Smooth muscle cell of the brain vasculature (primary cell): ENCODE measurements around the gene NDUFC2.
A peak's percentile ranks its signal among the peaks of the same experiment; 100 is the strongest.
"Not testable (repeated sequence)": the region's sequence is repeated elsewhere in the genome, so short reads cannot be mapped to it uniquely, and the experiment has no call there.

Source experiments
- DNase-seq: peaks from one replicate; pipeline ENCODE4 v3.0.0-alpha.2; 2012; ENCODE audit warnings: low read depth, low spot score

Gene NDUFC2

DNA sequence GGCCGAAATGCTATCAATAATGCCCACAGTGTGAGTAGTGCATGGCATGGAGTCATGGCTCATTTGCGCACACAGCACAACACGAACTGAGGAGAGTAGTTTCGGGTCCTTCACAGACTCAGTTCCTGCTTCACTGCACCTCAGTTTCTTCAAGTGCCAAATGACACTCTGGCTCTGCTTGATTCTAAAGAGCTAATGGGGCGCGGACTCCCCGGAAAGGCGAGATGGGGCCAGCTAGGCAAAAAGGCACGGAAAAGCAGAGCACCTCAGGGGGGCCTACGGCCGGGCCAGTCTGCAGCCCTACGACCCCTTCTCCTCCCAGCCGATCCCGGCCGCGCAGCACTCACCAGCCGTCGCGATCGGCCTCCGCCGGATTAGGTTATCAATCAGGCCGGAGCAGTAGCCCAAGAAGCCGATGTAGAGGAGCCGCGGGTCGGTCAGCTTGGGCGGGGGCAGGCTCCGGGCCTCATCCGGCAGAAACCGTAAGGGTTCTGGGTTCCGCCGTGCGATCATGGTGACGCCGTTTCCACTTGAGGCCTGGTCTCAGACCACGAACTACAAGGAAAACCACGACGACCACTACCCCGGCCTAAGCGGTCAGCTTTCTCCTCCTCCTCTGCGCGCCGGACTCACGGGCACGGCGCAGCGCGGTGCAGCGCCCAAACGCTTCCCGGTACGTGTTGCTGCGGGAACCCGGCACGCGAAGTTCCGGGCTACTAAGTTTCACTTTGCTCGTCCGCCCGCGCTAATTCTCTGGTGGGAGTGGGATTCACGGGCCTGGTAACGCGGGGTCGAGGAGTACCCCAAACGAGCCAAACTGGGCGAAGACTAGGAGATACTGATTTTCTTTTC is at the start of gene NDUFC2:
TSS of gene NDUFC2 (minus strand) at position 631 of the 852 bp plus-strand sequence. CDS start at position 513, 118 bp downstream.
- peak; percentile 73 for DNase-seq

- DNase-seq, result no peak
These were observed 47.7 kb upstream of the NDUFC2 start for GRCh38 chr11:78127403-78127802.

GRCh38 chr11:78112582-78113275 is 33.1 kb upstream of the NDUFC2 start:
- no peak for DNase-seq

DNA sequence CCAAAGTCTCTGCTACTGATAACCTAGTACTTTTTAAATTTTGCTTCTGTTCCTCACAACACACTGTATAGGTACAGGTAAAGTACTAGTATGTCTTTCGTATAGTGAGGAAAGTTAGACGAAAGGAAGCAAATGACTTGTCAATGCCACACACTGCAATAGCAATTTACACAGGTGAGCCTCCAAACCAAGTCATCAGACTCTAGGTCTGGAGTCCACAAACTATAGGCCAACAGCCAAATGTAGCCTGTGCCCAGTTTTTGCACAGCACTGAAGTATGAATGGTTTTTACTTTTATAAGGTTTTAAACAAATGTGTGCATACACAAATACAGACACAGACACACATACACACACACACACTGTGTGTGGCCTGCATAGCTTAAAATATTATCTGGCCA is 31.6 kb upstream of the NDUFC2 start:
- no peak for DNase-seq

- DNase-seq, result no peak
These were observed 31.2 kb upstream of the NDUFC2 start for GRCh38 chr11:78110830-78111229.

DNA sequence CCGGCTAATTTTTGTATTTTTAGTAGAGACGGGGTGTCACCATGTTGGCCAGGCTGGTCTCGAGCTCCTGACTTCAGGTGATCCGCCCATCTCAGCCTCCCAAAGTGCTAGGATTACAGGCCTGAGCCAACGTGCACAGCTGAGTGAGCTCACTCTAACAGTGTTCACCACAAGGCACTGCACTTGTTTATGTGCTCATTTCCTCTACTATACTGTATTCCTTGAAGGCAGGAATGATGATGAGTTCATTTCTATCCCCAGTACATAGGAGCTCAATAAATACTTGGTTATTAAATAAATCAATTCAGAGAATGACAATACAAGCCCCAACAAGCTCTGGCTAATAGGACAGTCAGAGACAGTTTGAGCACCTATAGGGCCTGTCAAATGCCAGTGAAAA is 30.7 kb upstream of the NDUFC2 start:
- no peak for DNase-seq

DNA sequence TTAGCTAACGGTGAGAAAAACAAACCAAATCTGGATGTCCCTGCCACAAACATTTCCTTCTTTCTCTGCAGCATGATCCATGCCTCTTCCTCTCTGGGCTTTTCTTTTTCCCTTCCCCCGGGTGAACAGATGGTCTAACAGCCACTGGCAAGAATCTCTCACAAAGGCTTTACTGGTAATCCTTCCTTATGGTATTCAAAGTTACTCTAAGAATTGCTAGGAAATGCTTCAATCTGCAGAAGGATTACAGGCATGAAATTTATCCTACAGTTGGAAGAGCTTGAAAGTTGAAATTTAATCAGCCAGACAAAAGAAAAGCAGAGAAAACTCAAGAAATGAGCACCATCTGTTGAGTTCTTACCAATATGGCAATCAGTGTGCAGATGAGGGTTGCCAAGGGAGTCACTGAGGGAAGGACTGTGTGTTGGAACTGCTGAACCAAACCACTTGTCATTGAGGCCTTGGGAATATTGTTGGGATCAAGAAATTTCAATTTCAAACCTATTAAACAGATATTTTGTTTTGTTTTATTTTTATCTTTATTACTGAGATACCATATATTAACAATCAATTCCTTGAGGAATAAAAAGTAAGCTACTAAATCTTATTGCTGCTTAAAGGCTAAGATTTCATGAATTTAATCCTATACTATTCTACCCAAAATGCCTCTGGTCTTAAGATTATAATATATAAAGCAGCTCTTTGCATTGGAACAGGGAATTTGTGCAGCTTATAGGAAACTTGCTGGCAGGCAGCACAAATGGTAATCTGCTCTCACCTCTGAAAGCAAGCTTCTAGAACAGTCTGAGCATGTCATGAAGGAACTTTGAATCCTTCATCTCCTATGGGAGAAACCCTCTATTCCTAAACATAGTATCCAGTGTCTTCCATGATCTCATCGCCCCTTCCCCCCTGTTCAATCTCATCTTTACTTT is 29.7 kb upstream of the NDUFC2 start:
- no peak for DNase-seq

- DNase-seq, result no peak
These were observed 21.2 kb upstream of the NDUFC2 start for GRCh38 chr11:78100676-78101472.

- no peak for DNase-seq
These were observed 20.6 kb upstream of the NDUFC2 start for GRCh38 chr11:78100261-78100660.

GRCh38 chr11:78099666-78100065 is 20.0 kb upstream of the NDUFC2 start:
- DNase-seq, result no peak

GRCh38 chr11:78097666-78098385 is 18.2 kb upstream of the NDUFC2 start:
- no peak for DNase-seq

- DNase-seq, result no peak
These were observed 14.6 kb upstream of the NDUFC2 start for GRCh38 chr11:78094250-78094649.

GRCh38 chr11:78086521-78087074 is 6.9 kb upstream of the NDUFC2 start:
- not testable (repeated sequence) for DNase-seq

DNA sequence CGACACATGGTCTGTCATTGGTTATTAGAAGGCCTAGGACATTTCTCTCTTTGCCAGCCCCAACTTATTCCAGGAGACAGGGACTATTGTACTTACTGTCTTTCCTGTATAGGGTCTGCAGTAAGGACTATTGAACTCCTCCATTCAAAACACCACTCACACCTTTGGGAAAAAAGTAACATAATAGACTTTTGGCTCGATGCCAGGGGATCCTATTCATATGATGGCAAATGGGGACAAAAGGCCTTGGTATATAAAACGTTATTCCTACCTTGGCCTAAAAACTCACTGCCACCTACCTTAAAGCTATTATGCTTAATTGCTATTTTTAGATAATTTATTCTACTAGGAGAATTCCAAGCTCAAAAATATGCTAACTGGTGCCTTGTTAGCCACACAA is 6.3 kb upstream of the NDUFC2 start:
- DNase-seq, result no peak

GRCh38 chr11:78084506-78084905 is 4.8 kb upstream of the NDUFC2 start:
- DNase-seq, result not testable (repeated sequence)

- DNase-seq, result no peak
These were observed 3.4 kb upstream of the NDUFC2 start for GRCh38 chr11:78083021-78083420.

GRCh38 chr11:78082146-78082545 is 2.5 kb upstream of the NDUFC2 start:
- no peak for DNase-seq

DNA sequence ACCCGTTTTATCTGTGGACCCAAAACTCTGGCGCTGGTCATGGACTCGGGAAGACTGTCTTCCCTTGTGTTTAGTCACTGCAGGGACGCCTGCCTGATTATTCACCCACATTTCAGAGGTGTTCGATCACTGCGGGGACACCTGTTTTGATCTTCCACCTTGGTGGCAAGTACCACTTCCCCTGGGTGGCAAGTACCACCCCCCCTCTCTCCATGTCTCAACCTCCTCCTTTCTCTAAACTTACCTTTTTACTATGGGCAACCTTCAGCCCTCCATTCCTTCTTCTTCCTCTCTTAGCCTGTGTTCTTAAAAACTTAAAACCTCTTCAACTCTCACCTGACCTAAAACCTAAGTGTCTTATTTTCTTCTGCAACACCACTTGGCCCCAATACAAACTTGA is 1.9 kb upstream of the NDUFC2 start:
- no peak for DNase-seq

DNA sequence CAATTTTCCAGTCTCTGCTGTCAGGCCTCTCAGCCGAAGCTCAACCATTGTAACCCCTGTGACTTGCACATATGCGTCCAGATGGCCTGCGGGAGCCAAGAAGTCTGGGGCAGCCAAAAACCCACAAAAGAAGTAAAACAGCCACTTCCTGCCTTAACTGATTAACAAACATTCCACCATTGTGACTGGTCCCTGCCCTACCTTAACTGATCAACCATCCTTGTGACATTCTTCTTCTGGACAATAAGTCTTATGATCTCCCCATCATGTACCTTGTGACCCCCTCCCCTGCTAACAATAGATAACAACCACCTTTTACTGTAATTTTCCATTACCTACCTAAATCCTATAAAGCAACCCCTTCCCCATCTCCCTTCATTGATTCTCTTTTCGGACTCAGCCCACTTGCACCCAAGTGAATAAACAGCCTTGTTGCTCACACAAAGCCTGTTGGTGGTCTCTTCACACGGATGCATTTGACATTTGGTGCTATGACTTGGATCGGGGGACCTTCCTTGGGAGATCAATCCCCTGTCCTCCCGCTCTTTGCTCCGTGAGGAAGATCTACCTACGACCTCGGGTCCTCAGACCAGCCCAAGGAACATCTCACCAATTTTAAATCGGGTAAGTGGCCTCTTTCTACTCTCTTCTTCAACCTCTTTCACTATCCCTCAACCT is 1.3 kb upstream of the NDUFC2 start:
- DNase-seq, result no peak
